HG02885 (cell line): Measurements from ENCODE around the gene HDDC3.

Experiments
- ATAC-seq: cut with Tn5 transposase; IDR thresholded peaks from one replicate; pipeline ENCODE4 v1.9.1; 2021; ENCODE audit warnings: mild to moderate bottlenecking; ENCODE audit not compliant: unreplicated experiment, poor library complexity

Gene HDDC3

GRCh38 chr15:90881181-90881977 lies 51.0 kb downstream of the HDDC3 start:
- ATAC-seq = no peak

- no peak for ATAC-seq
Observed at GRCh38 chr15:90880381-90881145, 51.8 kb downstream of the HDDC3 start.
